Rectal smooth muscle tissue (tissue), 1 donor: ENCODE results near the gene GSN.

Experiments used
- H3K27ac ChIP-seq: one replicate; pipeline ENCODE4 v1.7.0; 2013; ENCODE audit warnings: low read depth, low read length, inconsistent platforms
- H3K27me3 ChIP-seq: one replicate; pipeline ENCODE4 v1.7.0; 2013; ENCODE audit warnings: low read length; ENCODE audit not compliant: control insufficient read depth, insufficient read depth
- H3K36me3 ChIP-seq: one replicate; pipeline ENCODE4 v1.7.0; 2013; ENCODE audit warnings: low read length; ENCODE audit not compliant: control insufficient read depth, insufficient read depth
- H3K4me1 ChIP-seq: one replicate; pipeline ENCODE4 v1.7.0; 2013; ENCODE audit warnings: low read length; ENCODE audit not compliant: control insufficient read depth, insufficient read depth
- H3K4me3 ChIP-seq: one replicate; pipeline ENCODE4 v1.7.0; 2013; ENCODE audit warnings: low read length
- H3K9ac ChIP-seq: one replicate; pipeline ENCODE4 v1.7.0; 2013; ENCODE audit warnings: low read length

The GSN gene

GRCh38 chr9:121278477-121279261, 10.7 kb downstream of the GSN start:
- Histone ChIP-seq H3K27ac (peak overlapping the region; percentile 100), H3K27me3 (no peaks in the 10 kb centered on the region), H3K9ac (no peak overlapping the region), H3K4me1 (peaks cover 79% of the 10 kb centered on the region), H3K4me3 (peak overlapping the region; percentile 11), H3K36me3 (no peaks in the 10 kb centered on the region)

GRCh38 chr9:121279776-121280388, 11.9 kb downstream of the GSN start:
- H3K4me3 ChIP-seq, result no peak overlapping the region
- peaks cover 88% of the 10 kb centered on the region for H3K4me1 ChIP-seq
- H3K27ac ChIP-seq, result peak overlapping the region; percentile 100
- no peaks in the 10 kb centered on the region for H3K27me3 ChIP-seq
- H3K36me3 ChIP-seq, result peaks cover 3% of the 10 kb centered on the region
- H3K9ac ChIP-seq, result no peak overlapping the region

GRCh38 chr9:121280715-121281613, 13.0 kb downstream of the GSN start:
- peaks cover 3% of the 10 kb centered on the region for H3K36me3 ChIP-seq
- H3K27me3 ChIP-seq, result no peaks in the 10 kb centered on the region
- H3K9ac ChIP-seq, result peak overlapping the region; percentile 3
- peaks cover 91% of the 10 kb centered on the region for H3K4me1 ChIP-seq
- peak overlapping the region; percentile 100 for H3K27ac ChIP-seq
- H3K4me3 ChIP-seq, result peak overlapping the region; percentile 37

GRCh38 chr9:121281614-121282276, 13.8 kb downstream of the GSN start:
- H3K9ac ChIP-seq, result peak overlapping the region; percentile 3
- H3K4me3 ChIP-seq, result peak overlapping the region; percentile 24
- peaks cover 96% of the 10 kb centered on the region for H3K4me1 ChIP-seq

GRCh38 chr9:121282277-121283079, 14.5 kb downstream of the GSN start:
- peak overlapping the region; percentile 100 for H3K27ac ChIP-seq
- peaks cover 3% of the 10 kb centered on the region for H3K36me3 ChIP-seq
- no peak overlapping the region for H3K9ac ChIP-seq
- H3K4me1 ChIP-seq, result peaks cover 96% of the 10 kb centered on the region
- peak overlapping the region; percentile 24 for H3K4me3 ChIP-seq
- H3K27me3 ChIP-seq, result no peaks in the 10 kb centered on the region

More at GRCh38 chr9:121281614-121282276, 13.8 kb downstream of the GSN start:
- H3K27ac ChIP-seq, result peak overlapping the region; percentile 100
- H3K36me3 ChIP-seq, result peaks cover 3% of the 10 kb centered on the region
- no peaks in the 10 kb centered on the region for H3K27me3 ChIP-seq

GRCh38 chr9:121283080-121283398, 15.1 kb downstream of the GSN start:
- H3K36me3 ChIP-seq, result peaks cover 3% of the 10 kb centered on the region
- no peak overlapping the region for H3K9ac ChIP-seq
- H3K27me3 ChIP-seq, result no peaks in the 10 kb centered on the region
- peak overlapping the region; percentile 100 for H3K27ac ChIP-seq
- H3K4me1 ChIP-seq, result peaks cover 96% of the 10 kb centered on the region
- H3K4me3 ChIP-seq, result no peak overlapping the region

GRCh38 chr9:121283856-121284732, 16.1 kb downstream of the GSN start:
- Histone ChIP-seq H3K9ac (no peak overlapping the region), H3K4me1 (peaks cover 97% of the 10 kb centered on the region), H3K27me3 (no peaks in the 10 kb centered on the region)

GRCh38 chr9:121284733-121285451, 16.9 kb downstream of the GSN start:
- Histone ChIP-seq H3K4me1 (peaks cover 97% of the 10 kb centered on the region), H3K27ac (peak overlapping the region; percentile 100), H3K36me3 (peaks cover 3% of the 10 kb centered on the region), H3K4me3 (no peak overlapping the region), H3K9ac (no peak overlapping the region), H3K27me3 (no peaks in the 10 kb centered on the region)

More at GRCh38 chr9:121283856-121284732, 16.1 kb downstream of the GSN start:
- peak overlapping the region; percentile 100 for H3K27ac ChIP-seq
- peaks cover 3% of the 10 kb centered on the region for H3K36me3 ChIP-seq
- H3K4me3 ChIP-seq, result no peak overlapping the region

GRCh38 chr9:121285835-121286687, 18.1 kb downstream of the GSN start:
- Histone ChIP-seq H3K9ac (peak overlapping the region; percentile 42), H3K27ac (peak overlapping the region; percentile 100), H3K4me1 (peaks cover 91% of the 10 kb centered on the region), H3K27me3 (no peaks in the 10 kb centered on the region), H3K4me3 (peak overlapping the region; percentile 39), H3K36me3 (peaks cover 3% of the 10 kb centered on the region)

GRCh38 chr9:121286688-121286972, 18.7 kb downstream of the GSN start:
- peak overlapping the region; percentile 100 for H3K27ac ChIP-seq
- peak overlapping the region; percentile 42 for H3K9ac ChIP-seq
- peak overlapping the region; percentile 39 for H3K4me3 ChIP-seq
- peaks cover 3% of the 10 kb centered on the region for H3K36me3 ChIP-seq
- no peaks in the 10 kb centered on the region for H3K27me3 ChIP-seq
- peaks cover 86% of the 10 kb centered on the region for H3K4me1 ChIP-seq
